HG02938 (cell line): ENCODE measurements around the gene PRDX2.

ENCODE experiments used
- ATAC-seq: cut with Tn5 transposase; IDR thresholded peaks from one replicate; pipeline ENCODE4 v1.9.1; 2021; ENCODE audit warnings: mild to moderate bottlenecking, moderate library complexity; ENCODE audit not compliant: unreplicated experiment

PRDX2 gene

GRCh38 chr19:12756150-12756883 is 45.3 kb downstream of the PRDX2 start:
- ATAC-seq: no peak

- no peak for ATAC-seq
Observed at GRCh38 chr19:12754465-12755196, 47.0 kb downstream of the PRDX2 start.

- no peak for ATAC-seq
Observed at GRCh38 chr19:12752056-12752781, 49.4 kb downstream of the PRDX2 start.

- ATAC-seq: no peak
Observed at GRCh38 chr19:12751635-12752034, 50.0 kb downstream of the PRDX2 start, which contains the start of gene BEST2. Gene BEST2 (plus strand): TSS chr19:12751791. CDS start chr19:12752593, 802 bp downstream.

GRCh38 chr19:12750851-12751250 is 50.7 kb downstream of the PRDX2 start:
- ATAC-seq: no peak

- no peak for ATAC-seq
Observed at GRCh38 chr19:12749938-12750521, 51.6 kb downstream of the PRDX2 start.

GRCh38 chr19:12748489-12748888 is 53.1 kb downstream of the PRDX2 start:
- ATAC-seq: no peak
